ENCODE results near the gene UGT2B11. TPM values are rescaled to one million over a fixed set of nuclear protein-coding genes. Genes with fewer than 3 reads are reported as not detected.
"Not testable (repeated sequence)": the region's sequence is repeated elsewhere in the genome, so short reads cannot be mapped to it uniquely, and the experiment has no call there.

Gene UGT2B11
- total RNA-seq, result not detected
- 0 reads per million in 2 donors for total RNA-seq

DNA sequence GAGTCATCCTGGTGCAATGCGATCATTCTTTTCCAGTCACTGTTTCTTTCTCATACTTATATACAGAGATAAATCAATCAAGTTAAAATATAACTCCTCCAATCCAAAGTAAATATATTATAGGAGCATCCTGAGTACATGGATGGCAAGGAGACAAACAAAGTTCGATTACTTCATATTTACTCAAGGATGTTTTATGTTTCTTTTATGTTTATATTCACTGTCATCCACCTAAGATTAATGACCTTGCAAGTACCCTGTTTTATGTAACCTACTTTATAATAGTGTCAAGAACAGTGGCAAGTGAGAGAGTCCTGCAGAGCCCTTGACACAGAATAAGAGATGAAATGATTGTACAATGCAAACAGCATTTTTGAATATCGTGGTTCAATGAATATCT, at the start of gene UGT2B11:
Gene UGT2B11, minus strand, starts transcription at position 33 of the 400 bp plus-strand sequence. Its CDS starts 26 bp downstream, at position 7.
- DNase-seq (no peak), ATAC-seq (no peak)
- Mint-ChIP-seq H3K4me3 (no peak within 1 kb of the TSS), H3K4me1 (no peaks in the 10 kb centered on the region), H3K27me3 (no peaks in the 10 kb centered on the region), H3K36me3 (ENCODE audit: low read depth) (no peaks in the 10 kb centered on the region), H3K27ac (no peak within 1 kb of the TSS)
- no peaks in the 10 kb centered on the region for H3K9me3 ChIP-seq (ENCODE audit: control insufficient read depth, low read length, poor library complexity, severe bottlenecking)

DNA sequence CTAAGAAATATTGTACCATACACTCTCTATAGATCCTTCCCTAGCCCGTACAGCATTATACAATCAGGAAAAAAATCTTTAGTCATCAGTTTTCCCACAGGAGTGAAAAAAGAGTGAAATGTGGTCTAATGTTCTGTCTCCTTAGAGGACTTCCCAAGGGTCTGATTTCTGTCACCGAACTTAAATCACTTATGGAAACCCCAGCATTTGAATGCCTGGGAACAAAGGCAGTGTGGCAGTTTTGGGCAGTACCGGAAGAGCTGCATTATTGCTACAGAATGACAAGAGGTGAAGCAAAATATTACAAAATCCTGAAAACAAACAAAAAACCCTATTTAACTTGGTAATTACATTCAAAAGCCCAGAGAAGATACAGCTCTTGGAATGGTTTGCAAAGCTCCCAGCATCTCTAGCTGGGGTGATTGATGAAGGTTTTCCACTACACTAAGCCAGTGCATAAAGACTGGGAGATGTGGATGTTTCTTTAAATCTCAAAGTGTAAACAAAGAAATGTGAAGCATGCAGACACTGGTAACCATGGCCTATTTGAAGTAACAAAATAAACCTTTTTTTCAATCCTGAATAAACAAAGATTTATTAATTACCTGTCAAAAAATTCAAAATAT, 38.7 kb upstream of the UGT2B11 start:
- H3K4me3 Mint-ChIP-seq; H3K36me3 Mint-ChIP-seq (ENCODE audit: low read depth); DNase-seq; H3K27ac Mint-ChIP-seq; ATAC-seq; H3K27me3 Mint-ChIP-seq; H3K4me1 Mint-ChIP-seq; H3K9me3 ChIP-seq (ENCODE audit: control insufficient read depth, low read length, poor library complexity, severe bottlenecking): not testable (repeated sequence)

DNA sequence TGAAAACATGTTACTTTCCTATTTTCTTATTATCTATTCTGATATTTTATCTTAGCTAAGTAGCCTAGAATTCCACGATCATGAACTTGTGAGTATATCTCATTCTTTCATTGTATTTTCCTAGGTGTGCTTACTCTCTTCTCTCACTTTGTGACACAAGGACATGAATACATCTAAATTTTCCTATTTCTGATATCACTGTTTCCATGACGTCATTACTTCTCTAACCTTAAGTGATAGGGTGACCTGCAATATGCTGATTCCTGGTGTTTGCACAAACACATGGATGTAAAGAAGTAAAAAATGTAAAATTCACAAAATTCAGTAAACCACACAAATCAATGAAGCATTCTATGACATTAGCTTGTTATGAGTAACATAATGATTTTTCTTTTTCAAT, 36.3 kb upstream of the UGT2B11 start:
- not testable (repeated sequence) for H3K9me3 ChIP-seq (ENCODE audit: control insufficient read depth, low read length, poor library complexity, severe bottlenecking); H3K4me1 Mint-ChIP-seq; H3K27ac Mint-ChIP-seq; H3K36me3 Mint-ChIP-seq (ENCODE audit: low read depth); DNase-seq; H3K4me3 Mint-ChIP-seq; ATAC-seq; H3K27me3 Mint-ChIP-seq

DNA sequence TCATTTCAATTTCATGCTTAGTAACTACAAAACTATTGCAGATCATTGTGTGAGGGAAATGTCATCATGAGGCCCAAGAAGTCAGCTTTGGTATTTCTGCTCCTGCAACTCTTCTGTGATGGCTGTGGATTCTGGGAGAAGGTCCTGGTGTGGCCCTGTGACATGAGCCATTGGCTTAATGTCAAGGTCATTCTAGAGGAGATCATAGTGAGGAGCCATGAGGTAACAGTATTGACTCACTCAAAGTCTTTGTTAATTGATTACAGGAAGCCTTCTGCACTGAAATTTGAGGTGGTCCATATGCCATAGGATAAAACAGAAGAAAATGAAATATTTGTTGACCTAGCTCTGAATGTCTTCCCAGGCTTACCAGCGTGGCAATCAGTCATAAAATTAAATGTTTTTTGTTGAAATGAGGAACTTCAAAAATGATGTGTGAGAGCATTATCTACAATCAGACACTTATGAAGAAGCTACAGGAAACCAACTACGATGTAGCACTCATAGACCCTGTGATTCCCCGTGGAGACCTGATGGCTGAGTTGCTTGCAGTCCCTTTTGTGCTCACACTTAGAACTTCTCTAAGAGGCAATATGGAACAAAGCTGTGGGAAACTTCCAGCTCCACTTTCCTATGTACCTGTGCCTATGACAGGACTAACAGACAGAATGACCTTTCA, 28.2 kb upstream of the UGT2B11 start:
- not testable (repeated sequence) for H3K4me1 Mint-ChIP-seq; H3K9me3 ChIP-seq (ENCODE audit: control insufficient read depth, low read length, poor library complexity, severe bottlenecking); H3K27ac Mint-ChIP-seq; DNase-seq; H3K4me3 Mint-ChIP-seq; H3K36me3 Mint-ChIP-seq (ENCODE audit: low read depth); H3K27me3 Mint-ChIP-seq; ATAC-seq

DNA sequence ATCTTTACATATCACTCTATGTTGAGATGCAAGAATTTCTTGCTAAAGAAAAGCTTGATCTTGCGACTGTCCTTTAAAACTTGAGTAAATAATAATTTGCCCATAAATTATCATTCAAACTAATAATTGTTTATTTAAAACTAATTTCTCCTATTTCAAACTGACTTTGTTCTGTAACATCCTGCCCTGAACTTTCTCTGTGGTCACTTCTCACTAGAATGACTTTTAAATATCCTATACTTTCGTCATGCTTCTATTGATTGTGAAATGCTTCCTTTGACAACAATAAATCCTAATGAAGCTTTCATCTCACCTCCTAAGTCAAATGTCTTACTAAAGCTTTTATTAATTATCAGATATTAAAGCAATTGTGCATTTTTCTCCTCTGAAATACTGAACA, 27.2 kb upstream of the UGT2B11 start:
- not testable (repeated sequence) for H3K4me1 Mint-ChIP-seq; ATAC-seq; H3K9me3 ChIP-seq (ENCODE audit: control insufficient read depth, low read length, poor library complexity, severe bottlenecking)

DNA sequence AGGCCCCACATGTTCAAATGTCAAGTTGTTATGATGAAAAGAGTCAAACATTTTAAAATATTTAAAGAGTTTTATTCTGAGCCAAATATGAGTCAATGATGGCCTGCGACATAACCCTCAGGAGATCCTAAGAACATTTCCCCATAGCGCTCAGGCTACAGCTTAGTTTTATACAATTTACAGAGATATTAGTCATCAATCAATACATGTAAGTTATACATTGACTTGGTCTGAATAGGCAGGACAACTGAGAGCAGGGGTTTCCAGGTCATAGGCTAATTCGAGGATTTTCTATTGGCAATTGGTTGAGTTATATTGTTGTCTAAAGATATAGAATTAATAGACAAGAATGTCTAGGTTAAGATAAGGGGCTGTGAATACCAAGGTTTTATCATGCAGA, 26.2 kb upstream of the UGT2B11 start:
- DNase-seq; H3K4me1 Mint-ChIP-seq; ATAC-seq; H3K4me3 Mint-ChIP-seq; H3K36me3 Mint-ChIP-seq (ENCODE audit: low read depth); H3K9me3 ChIP-seq (ENCODE audit: control insufficient read depth, low read length, poor library complexity, severe bottlenecking); H3K27ac Mint-ChIP-seq; H3K27me3 Mint-ChIP-seq: not testable (repeated sequence)

More for the DNA sequence above, 27.2 kb upstream of the UGT2B11 start:
- H3K4me3 Mint-ChIP-seq; DNase-seq; H3K36me3 Mint-ChIP-seq (ENCODE audit: low read depth); H3K27ac Mint-ChIP-seq; H3K27me3 Mint-ChIP-seq: not testable (repeated sequence)

- DNase-seq (no peak), ATAC-seq (no peak)
- H3K9me3 ChIP-seq (ENCODE audit: control insufficient read depth, low read length, poor library complexity, severe bottlenecking), result no peaks in the 10 kb centered on the region
- Mint-ChIP-seq H3K27me3 (no peaks in the 10 kb centered on the region), H3K36me3 (ENCODE audit: low read depth) (no peaks in the 10 kb centered on the region), H3K4me3 (no peak overlapping the region), H3K4me1 (no peaks in the 10 kb centered on the region), H3K27ac (no peak overlapping the region)
Measured at GRCh38 chr4:69239557-69240168, 25.1 kb upstream of the UGT2B11 start.

GRCh38 chr4:69239092-69239491, 24.5 kb upstream of the UGT2B11 start:
- Mint-ChIP-seq H3K4me1 (no peaks in the 10 kb centered on the region), H3K27ac (no peak overlapping the region), H3K4me3 (no peak overlapping the region), H3K27me3 (no peaks in the 10 kb centered on the region), H3K36me3 (ENCODE audit: low read depth) (no peaks in the 10 kb centered on the region)
- no peak for DNase-seq
- no peaks in the 10 kb centered on the region for H3K9me3 ChIP-seq (ENCODE audit: control insufficient read depth, low read length, poor library complexity, severe bottlenecking)
- ATAC-seq, result no peak

GRCh38 chr4:69224891-69225290, 10.3 kb upstream of the UGT2B11 start:
- H3K9me3 ChIP-seq (ENCODE audit: control insufficient read depth, low read length, poor library complexity, severe bottlenecking), result no peaks in the 10 kb centered on the region
- H3K27ac Mint-ChIP-seq, result no peak overlapping the region
- DNase-seq, result no peak

DNA sequence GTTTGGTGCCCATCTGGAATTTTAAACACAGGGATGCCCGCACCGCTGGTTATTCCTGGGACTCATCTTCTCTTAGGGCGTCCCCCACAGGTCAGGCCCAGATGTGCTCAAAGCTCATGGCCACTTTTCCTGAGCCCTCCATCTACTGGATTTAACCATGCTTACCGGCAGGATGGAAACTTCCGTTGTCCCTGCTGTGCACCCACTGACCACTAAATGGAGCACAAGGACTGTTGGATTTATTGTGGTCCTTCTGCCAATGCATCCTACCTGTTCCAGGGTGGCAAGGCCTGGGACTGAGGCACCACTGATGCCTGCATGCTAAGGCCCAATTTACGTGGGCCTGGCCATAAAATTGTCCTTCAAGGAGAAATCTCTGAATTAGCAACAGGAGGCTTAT, 8.7 kb upstream of the UGT2B11 start:
- ATAC-seq; H3K9me3 ChIP-seq (ENCODE audit: control insufficient read depth, low read length, poor library complexity, severe bottlenecking); H3K36me3 Mint-ChIP-seq (ENCODE audit: low read depth); H3K27me3 Mint-ChIP-seq; DNase-seq; H3K27ac Mint-ChIP-seq; H3K4me3 Mint-ChIP-seq; H3K4me1 Mint-ChIP-seq: not testable (repeated sequence)

More at GRCh38 chr4:69224891-69225290, 10.3 kb upstream of the UGT2B11 start:
- Mint-ChIP-seq H3K4me1 (no peaks in the 10 kb centered on the region), H3K4me3 (no peak overlapping the region), H3K36me3 (ENCODE audit: low read depth) (no peaks in the 10 kb centered on the region), H3K27me3 (no peaks in the 10 kb centered on the region)
- no peak for ATAC-seq

GRCh38 chr4:69218491-69218890, 3.9 kb upstream of the UGT2B11 start:
- H3K27me3 Mint-ChIP-seq; H3K9me3 ChIP-seq (ENCODE audit: control insufficient read depth, low read length, poor library complexity, severe bottlenecking); H3K36me3 Mint-ChIP-seq (ENCODE audit: low read depth); H3K4me1 Mint-ChIP-seq; H3K4me3 Mint-ChIP-seq; DNase-seq; H3K27ac Mint-ChIP-seq; ATAC-seq: not testable (repeated sequence)

GRCh38 chr4:69210911-69211310, 3.6 kb downstream of the UGT2B11 start:
- DNase-seq (no peak), ATAC-seq (no peak)
- H3K27me3 Mint-ChIP-seq, result no peaks in the 10 kb centered on the region
- H3K9me3 ChIP-seq (ENCODE audit: control insufficient read depth, low read length, poor library complexity, severe bottlenecking), result no peaks in the 10 kb centered on the region
- no peaks in the 10 kb centered on the region for H3K4me1 Mint-ChIP-seq
- no peaks in the 10 kb centered on the region for H3K36me3 Mint-ChIP-seq (ENCODE audit: low read depth)
- no peak overlapping the region for H3K27ac Mint-ChIP-seq
- H3K4me3 Mint-ChIP-seq, result no peak overlapping the region

DNA sequence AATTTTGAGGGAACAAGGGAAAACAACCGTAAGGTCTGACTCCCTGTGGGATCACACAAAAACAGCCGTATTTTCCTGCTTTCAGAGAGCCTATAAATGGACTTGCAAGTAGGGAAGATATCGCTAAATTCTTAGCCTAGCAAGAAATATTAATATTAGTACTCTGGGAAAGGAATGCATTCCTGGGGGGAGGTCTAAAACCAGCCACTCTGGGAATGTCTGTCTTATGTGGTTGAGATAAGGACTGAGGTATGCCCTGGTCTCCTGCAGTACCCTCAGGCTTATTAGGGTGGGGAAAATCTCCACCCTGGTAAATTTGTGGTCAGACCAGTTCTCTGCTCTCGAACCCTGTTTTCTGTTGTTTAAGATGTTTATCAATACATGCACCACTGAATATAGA, 16.0 kb downstream of the UGT2B11 start:
- not testable (repeated sequence) for H3K36me3 Mint-ChIP-seq (ENCODE audit: low read depth)

More for the DNA sequence above, 16.0 kb downstream of the UGT2B11 start:
- not testable (repeated sequence) for H3K4me3 Mint-ChIP-seq; H3K27me3 Mint-ChIP-seq; H3K27ac Mint-ChIP-seq; H3K4me1 Mint-ChIP-seq; DNase-seq; H3K9me3 ChIP-seq (ENCODE audit: control insufficient read depth, low read length, poor library complexity, severe bottlenecking); ATAC-seq
